HepG2 (cell line): ENCODE data around the gene PPFIA4. TPM values are rescaled to one million over a fixed set of nuclear protein-coding genes. Genes with fewer than 3 reads are reported as not detected.
A peak's percentile ranks its signal among the peaks of the same experiment; 100 is the strongest.

Source experiments
- ARID3A ChIP-seq: IDR thresholded peaks from 2 replicates; pipeline ENCODE4 v1.6.1; 2012; ENCODE audit warnings: low read depth, low read length, improper control_type of control experiment
- CCDC6 ChIP-seq: sonication (generic); formaldehyde crosslinking; IDR thresholded peaks from 2 replicates; pipeline ENCODE4 v1.8.1; 2022; ENCODE audit warnings: mild to moderate bottlenecking, missing genetic modification reagents, moderate library complexity
- DDIT3 ChIP-seq: sonication (generic); formaldehyde crosslinking; IDR thresholded peaks from 2 replicates; pipeline ENCODE4 v1.4.0; 2020; ENCODE audit warnings: mild to moderate bottlenecking, missing genetic modification reagents
- GATA4 ChIP-seq: sonication (generic); IDR thresholded peaks from 2 replicates; pipeline ENCODE4 v1.6.1; 2016; ENCODE audit warnings: antibody characterized with exemption, low read depth, borderline replicate concordance
- HES4 ChIP-seq: sonication (generic); formaldehyde crosslinking; IDR thresholded peaks from 2 replicates; pipeline ENCODE4 v1.9.0; 2021; ENCODE audit warnings: mild to moderate bottlenecking, missing genetic modification reagents, borderline replicate concordance
- KDM2A ChIP-seq: sonication (generic); formaldehyde crosslinking; IDR thresholded peaks from 2 replicates; pipeline ENCODE4 v1.4.0; 2020; ENCODE audit warnings: low read depth, missing genetic modification reagents, borderline replicate concordance
- PHF21A ChIP-seq: sonication (generic); formaldehyde crosslinking; IDR thresholded peaks from 2 replicates; pipeline ENCODE4 v1.5.0; 2020; ENCODE audit warnings: mild to moderate bottlenecking, missing genetic modification reagents
- ZBTB8A ChIP-seq: sonication (generic); formaldehyde crosslinking; IDR thresholded peaks from 2 replicates; pipeline ENCODE4 v1.4.0; 2020; ENCODE audit warnings: mild to moderate bottlenecking, low read depth, missing genetic modification reagents, borderline replicate concordance
- ZC3H4 ChIP-seq: sonication (generic); formaldehyde crosslinking; IDR thresholded peaks from 2 replicates; pipeline ENCODE4 v1.4.0; 2020; ENCODE audit warnings: missing genetic modification reagents, borderline replicate concordance
- ZHX2 ChIP-seq, 2 experiments: sonication (generic) in 1 of 2; formaldehyde crosslinking in 1 of 2; IDR thresholded peaks; 2 replicates each; pipeline versions ENCODE4 v1.6.1 to v1.9.0; 2014 to 2022; ENCODE audit warnings: antibody characterized with exemption in 1 of 2, borderline replicate concordance in 1 of 2, inconsistent platforms in 1 of 2, low read depth in 1 of 2, missing genetic modification reagents in 1 of 2
- ZNF142 ChIP-seq: sonication (generic); formaldehyde crosslinking; IDR thresholded peaks from 2 replicates; pipeline ENCODE4 v1.4.0; 2020; ENCODE audit warnings: missing genetic modification reagents
- ZNF225 ChIP-seq: sonication (generic); formaldehyde crosslinking; IDR thresholded peaks from 2 replicates; pipeline ENCODE4 v1.4.0; 2020; ENCODE audit warnings: mild to moderate bottlenecking, missing genetic modification reagents
- ZNF605 ChIP-seq: sonication (generic); formaldehyde crosslinking; IDR thresholded peaks from 2 replicates; pipeline ENCODE4 v1.8.0; 2022; ENCODE audit warnings: mild to moderate bottlenecking, missing genetic modification reagents
- ZNF839 ChIP-seq: sonication (generic); formaldehyde crosslinking; IDR thresholded peaks from 2 replicates; pipeline ENCODE4 v1.4.0; 2020; ENCODE audit warnings: missing genetic modification reagents, mild to moderate bottlenecking, borderline replicate concordance
- polyA plus RNA-seq, 8 experiments: library from polyadenylated mRNA; depleted of rRNA in 3 of 8; stranded (reverse) in 7 of 8; unstranded in 1 of 8; fragments of >200 nt; fragmentation: Illumina TruSeq in 4 of 8; extraction: Trizol in 4 of 8; gene quantifications; 2 replicates each; pipeline versions ENCODE4 v1.2.1 to v1.2.3, GENCODE V29; 2011 to 2016; ENCODE audit warnings: low read depth in 4 of 8, missing spikeins in 1 of 8, mixed read lengths in 1 of 8; ENCODE audit not compliant: insufficient read depth in 1 of 8
- total RNA-seq, 5 experiments: library from RNA; depleted of rRNA; stranded (reverse); fragments of >200 nt; fragmentation: Illumina TruSeq; extraction: Trizol; gene quantifications; 2 replicates each; pipeline ENCODE4 v1.2.3, GENCODE V29; 2016; ENCODE audit warnings: low read depth in 1 of 5

PPFIA4 gene
- total and polyA plus RNA-seq, 2 of the 13 experiments (the other 11 are each of a cell fraction or from before 2014, with no cell fraction given) = 6.4 TPM; not detected in 1

GRCh38 chr1:203026031-203026665, at the start of gene PPFIA4 (continued):
- TF ChIP-seq ZNF142 (no peak), ZC3H4 (CRISPR knock-in tag) (no peak), DDIT3 (no peak), ARID3A (0 out of 2 replicates have a peak, but pooled peaks have one; percentile 9), KDM2A (CRISPR knock-in tag) (peak; percentile 89; the same call in 1 of the 2 replicates), ZHX2 (IDR thresholded peaks at IDR 0.05; ENCODE audit: low read depth) (peak; percentile 51; the same call in 1 of the 2 replicates), ZHX2 (CRISPR knock-in tag; IDR thresholded peaks at IDR 0.05; ENCODE audit: borderline replicate concordance) (no peak), CCDC6 (CRISPR knock-in tag) (peak; percentile 68; the same call in 1 of the 2 replicates), ZNF839 (CRISPR knock-in tag) (no peak), ZNF605 (no peak), GATA4 (no peak), ZNF225 (no peak), PHF21A (CRISPR knock-in tag) (no peak), ZBTB8A (CRISPR knock-in tag) (no peak), HES4 (0 out of 2 replicates have a peak, but pooled peaks have one; percentile 24)
